Gastroesophageal sphincter (tissue), 4 donors: ENCODE measurements around the gene RRP12. TPM values are rescaled to one million over a fixed set of nuclear protein-coding genes. Genes with fewer than 3 reads are reported as not detected.
A peak's percentile ranks its signal among the peaks of the same experiment; 100 is the strongest.

Experiments used
- ATAC-seq: fragments of 150-250 bp; one replicate; pipeline ENCODE4 v1.9.1; 2016; ENCODE audit warnings: mild to moderate bottlenecking, moderate library complexity
- H3K27ac ChIP-seq, 4 donors: fragments of 200-600 bp; sonication (generic) in 3 of 4; 1 replicate in 3 of 4; 2 replicates in 1 of 4; pipeline ENCODE4 v1.5.1; 2016 to 2019
- H3K27me3 ChIP-seq: fragments of 200-600 bp; sonication (generic); one replicate; pipeline ENCODE4 v1.5.1; 2019
- H3K36me3 ChIP-seq, 2 donors: fragments of 200-600 bp; sonication (generic); one replicate each; pipeline ENCODE4 v1.5.1; 2019; ENCODE audit warnings: control low read depth in 1 of 2
- H3K4me1 ChIP-seq, 3 donors: fragments of 200-600 bp; sonication (generic); 1 replicate in 2 of 3; 2 replicates in 1 of 3; pipeline ENCODE4 v1.5.1; 2016 to 2019; ENCODE audit warnings: control low read depth in 2 of 3
- H3K4me3 ChIP-seq, 2 donors: fragments of 200-600 bp; sonication (generic); one replicate each; pipeline ENCODE4 v1.5.1; 2019; ENCODE audit warnings: mild to moderate bottlenecking in 1 of 2, moderate library complexity in 1 of 2
- H3K9me3 ChIP-seq, 3 donors: fragments of 200-600 bp; sonication (generic); one replicate each; pipeline ENCODE4 v1.5.1; 2017 to 2019; ENCODE audit warnings: control low read depth in 2 of 3
- CTCF ChIP-seq, 4 experiments: fragments of 200-600 bp in 2 of 4; fragments of 450-650 bp in 2 of 4; sonication (generic) in 1 of 4; IDR thresholded peaks; one replicate each; pipeline ENCODE4 v1.5.1; 2017 to 2019; ENCODE audit warnings: antibody characterized with exemption in 4 of 4, mild to moderate bottlenecking in 2 of 4, moderate library complexity in 2 of 4
- EP300 ChIP-seq: sonication (generic); formaldehyde crosslinking; IDR thresholded peaks from one replicate; pipeline ENCODE4 v1.6.1; 2017; ENCODE audit warnings: antibody characterized with exemption, mild to moderate bottlenecking
- POLR2A ChIP-seq, 2 donors: fragments of 450-650 bp; IDR thresholded peaks; one replicate each; pipeline ENCODE4 v1.6.1; 2017; ENCODE audit warnings: antibody characterized with exemption in 2 of 2, mild to moderate bottlenecking in 2 of 2, moderate library complexity in 1 of 2
- POLR2AphosphoS5 ChIP-seq: sonication (generic); formaldehyde crosslinking; IDR thresholded peaks from one replicate; pipeline ENCODE4 v1.6.1; 2017; ENCODE audit warnings: antibody characterized with exemption
- WGBS, 2 donors: methylation state at CpG; one replicate each; pipeline ENCODE4 v1.1.5; 2018; ENCODE audit warnings: low coverage in 1 of 2; 5-methylcytosine and 5-hydroxymethylcytosine counted together
- total RNA-seq, 4 donors: library from RNA; depleted of rRNA; stranded (reverse); fragments of >200 nt; gene quantifications; one replicate each; pipeline ENCODE4 v1.1.0, GENCODE V29; 2016

RRP12 gene
- total RNA-seq, 4 donors from 2014 or later = 6.7 to 25.3 (median 11.8) TPM

GRCh38 chr10:97333601-97334369 lies 67.4 kb downstream of the RRP12 start:
- peak; percentile 6 for ATAC-seq
- no peaks in the 10 kb centered on the region for H3K9me3 ChIP-seq
- no peaks in the 10 kb centered on the region for H3K27me3 ChIP-seq
- H3K36me3 ChIP-seq = peaks cover 0 to 9% of the 10 kb centered on the region in 2 donors
- peaks cover 0 to 81% (median 28%) of the 10 kb centered on the region in 3 donors for H3K4me1 ChIP-seq
- TF ChIP-seq CTCF (IDR thresholded peaks at IDR 0.05) (no peak), POLR2A (IDR thresholded peaks at IDR 0.05) (no peak), EP300 (no peak), POLR2AphosphoS5 (no peak)
- H3K27ac ChIP-seq = peak overlapping the region; percentile 15 to 97 (median 96)
- peak overlapping the region; percentile 63 to 89 for H3K4me3 ChIP-seq
- WGBS, 2 donors = 0 to 21% methylated on average over 3 of the region's 89 CpGs

GRCh38 chr10:97333351-97333600 lies 67.9 kb downstream of the RRP12 start:
- Histone ChIP-seq H3K4me3 (peak overlapping the region; percentile 63 to 89), H3K9me3 (no peaks in the 10 kb centered on the region), H3K27me3 (no peaks in the 10 kb centered on the region), H3K27ac (peak overlapping the region; percentile 15 to 97 (median 96)), H3K36me3 (peaks cover 0 to 14% of the 10 kb centered on the region in 2 donors), H3K4me1 (peaks cover 0 to 82% (median 28%) of the 10 kb centered on the region in 3 donors)
- no peak for ATAC-seq
- 9 to 30% methylated on average over 2 to 7 of the region's 7 CpGs for WGBS, 2 donors
- TF ChIP-seq EP300 = no peak
- no peak for TF ChIP-seq POLR2AphosphoS5
- TF ChIP-seq POLR2A (IDR thresholded peaks at IDR 0.05) = no peak
- TF ChIP-seq CTCF (IDR thresholded peaks at IDR 0.05) = no peak

GRCh38 chr10:97332591-97333350 lies 68.4 kb downstream of the RRP12 start:
- H3K27ac ChIP-seq = peak overlapping the region; percentile 15 to 97 (median 96)
- no peak for TF ChIP-seq POLR2A (IDR thresholded peaks at IDR 0.05)
- peak; percentile 51 for TF ChIP-seq POLR2AphosphoS5
- peak in 2 of 4 experiments; percentile 37 to 54 for TF ChIP-seq CTCF (IDR thresholded peaks at IDR 0.05)
- no peak for TF ChIP-seq EP300
- H3K4me3 ChIP-seq = peak overlapping the region; percentile 63 to 89
- H3K9me3 ChIP-seq = no peaks in the 10 kb centered on the region
- H3K27me3 ChIP-seq = no peaks in the 10 kb centered on the region
- WGBS, 2 donors = 20 to 22% methylated on average over 13 to 16 of the region's 18 CpGs
- ATAC-seq = no peak
- H3K4me1 ChIP-seq = peaks cover 0 to 77% (median 28%) of the 10 kb centered on the region in 3 donors
- H3K36me3 ChIP-seq = peaks cover 0 to 19% of the 10 kb centered on the region in 2 donors

GRCh38 chr10:97331153-97331703 lies 69.9 kb downstream of the RRP12 start:
- H3K9me3 ChIP-seq = no peaks in the 10 kb centered on the region
- peak overlapping the region in 1 of 2 donors; percentile 89 for H3K4me3 ChIP-seq
- no peaks in the 10 kb centered on the region for H3K27me3 ChIP-seq
- WGBS, 2 donors = 78% methylated on average over 4 of the region's 6 CpGs; no CpG with 5 or more reads in 1 of the 2 donors
- H3K36me3 ChIP-seq = peaks cover 0 to 22% of the 10 kb centered on the region in 2 donors
- ATAC-seq = no peak
- H3K27ac ChIP-seq = peak overlapping the region in 2 of 4 donors; percentile 95 to 97
- no peak for TF ChIP-seq POLR2A (IDR thresholded peaks at IDR 0.05)
- TF ChIP-seq CTCF (IDR thresholded peaks at IDR 0.05) = no peak
- no peak for TF ChIP-seq POLR2AphosphoS5
- no peak for TF ChIP-seq EP300
- peaks cover 0 to 62% (median 24%) of the 10 kb centered on the region in 3 donors for H3K4me1 ChIP-seq
